Activated CD4-positive, alpha-beta T cell treated with anti-CD3 and anti-CD28 coated beads for 36 hours (primary cell): ENCODE measurements around the gene CALD1. TPM values are rescaled to one million over a fixed set of nuclear protein-coding genes. Genes with fewer than 3 reads are reported as not detected.

ENCODE experiments used
- ATAC-seq: fragments of 200-7000 bp; cut with Tn5 transposase; one replicate; pipeline ENCODE4 v1.10.0; 2021; ENCODE audit warnings: mild to moderate bottlenecking, moderate library complexity
- CTCF ChIA-PET: fragments of 350-600 bp; sonication (Branson Sonifier 250); formaldehyde crosslinking; loops from one replicate; lab custom pipeline; 2021; ENCODE audit warnings: antibody characterized with exemption; lab: Charles Lee
- POLR2A ChIA-PET: fragments of 350-600 bp; sonication (Branson Sonifier 250); formaldehyde crosslinking; loops from one replicate; lab custom pipeline; 2021; ENCODE audit warnings: antibody characterized with exemption, inconsistent platforms; lab: Charles Lee
- DNase-seq: peaks from one replicate; pipeline ENCODE4 v3.0.0-alpha.2; 2020
- H3K27ac Mint-ChIP-seq: one replicate; pipeline ENCODE4 v1.8.0; 2021; ENCODE audit warnings: mixed read lengths
- H3K27me3 Mint-ChIP-seq: one replicate; pipeline ENCODE4 v1.8.0; 2021; ENCODE audit warnings: mixed read lengths
- H3K36me3 Mint-ChIP-seq: one replicate; pipeline ENCODE4 v1.8.0; 2021; ENCODE audit warnings: low read depth, mixed read lengths
- H3K4me1 Mint-ChIP-seq: one replicate; pipeline ENCODE4 v1.8.0; 2021; ENCODE audit warnings: mixed read lengths
- H3K4me3 Mint-ChIP-seq: one replicate; pipeline ENCODE4 v1.8.0; 2021; ENCODE audit warnings: mild to moderate bottlenecking, moderate library complexity, mixed read lengths
- H3K9me3 Mint-ChIP-seq: one replicate; pipeline ENCODE4 v1.8.0; 2021; ENCODE audit warnings: low read depth, mixed read lengths
- intact Hi-C, 2 experiments: fragments of 100-400 bp; cut with DNase I in 1 of 2; cut with micrococcal nuclease in 1 of 2; formaldehyde crosslinking; loops; one replicate each; pipeline versions ENCODE4 v1.14.2 to v1.15.1; 2022 to 2024; cut with DNase I, micrococcal nuclease
- total RNA-seq, 2 experiments: library from RNA; stranded (reverse); gene quantifications; one replicate each; pipeline ENCODE4 v1.2.3, GENCODE V29; 2021

Gene CALD1
- total RNA-seq, 2 experiments from 2014 or later: 8.5 to 8.7 TPM

- ATAC-seq (no peak), DNase-seq (no peak)
- no peaks in the 10 kb centered on the region for H3K9me3 Mint-ChIP-seq
- ChIA-PET POLR2A (no interaction called here), CTCF (no interaction called here)
- intact Hi-C loops: no loop called here
- H3K27ac Mint-ChIP-seq: peak overlapping the region; percentile 56
- H3K4me1 Mint-ChIP-seq: peaks cover 16% of the 10 kb centered on the region
- no peak overlapping the region for H3K4me3 Mint-ChIP-seq
- peaks cover 2% of the 10 kb centered on the region for H3K27me3 Mint-ChIP-seq
- H3K36me3 Mint-ChIP-seq: no peaks in the 10 kb centered on the region
Observed at GRCh38 chr7:134932707-134933370, 153.4 kb downstream of the CALD1 start.

DNA sequence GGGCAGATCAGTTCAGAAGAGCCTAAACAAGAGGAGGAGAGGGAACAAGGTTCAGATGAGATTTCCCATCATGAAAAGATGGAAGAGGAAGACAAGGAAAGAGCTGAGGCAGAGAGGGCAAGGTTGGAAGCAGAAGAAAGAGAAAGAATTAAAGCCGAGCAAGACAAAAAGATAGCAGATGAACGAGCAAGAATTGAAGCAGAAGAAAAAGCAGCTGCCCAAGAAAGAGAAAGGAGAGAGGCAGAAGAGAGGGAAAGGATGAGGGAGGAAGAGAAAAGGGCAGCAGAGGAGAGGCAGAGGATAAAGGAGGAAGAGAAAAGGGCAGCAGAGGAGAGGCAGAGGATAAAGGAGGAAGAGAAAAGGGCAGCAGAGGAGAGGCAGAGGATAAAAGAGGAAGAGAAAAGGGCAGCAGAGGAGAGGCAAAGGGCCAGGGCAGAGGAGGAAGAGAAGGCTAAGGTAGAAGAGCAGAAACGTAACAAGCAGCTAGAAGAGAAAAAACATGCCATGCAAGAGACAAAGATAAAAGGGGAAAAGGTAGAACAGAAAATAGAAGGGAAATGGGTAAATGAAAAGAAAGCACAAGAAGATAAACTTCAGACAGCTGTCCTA, 154.1 kb downstream of the CALD1 start:
- peak overlapping the region; percentile 27 for H3K27ac Mint-ChIP-seq
- H3K4me3 Mint-ChIP-seq: no peak overlapping the region
- H3K27me3 Mint-ChIP-seq: peaks cover 2% of the 10 kb centered on the region
- intact Hi-C loops: no loop called here
- CTCF ChIA-PET: no interaction called here
- ATAC-seq (no peak), DNase-seq (no peak)
- H3K36me3 Mint-ChIP-seq: no peaks in the 10 kb centered on the region
- H3K4me1 Mint-ChIP-seq: peaks cover 16% of the 10 kb centered on the region
- POLR2A ChIA-PET: no interaction called here
- H3K9me3 Mint-ChIP-seq: no peaks in the 10 kb centered on the region

GRCh38 chr7:134935701-134936100, 156.3 kb downstream of the CALD1 start:
- H3K4me1 Mint-ChIP-seq: peaks cover 18% of the 10 kb centered on the region
- CTCF ChIA-PET: interaction anchor here (1.1 kb wide), 1 partner anchor 87 kb away, joined by 3 read pairs; no protein-coding TSS in a partner anchor
- no peak for ATAC-seq

DNA sequence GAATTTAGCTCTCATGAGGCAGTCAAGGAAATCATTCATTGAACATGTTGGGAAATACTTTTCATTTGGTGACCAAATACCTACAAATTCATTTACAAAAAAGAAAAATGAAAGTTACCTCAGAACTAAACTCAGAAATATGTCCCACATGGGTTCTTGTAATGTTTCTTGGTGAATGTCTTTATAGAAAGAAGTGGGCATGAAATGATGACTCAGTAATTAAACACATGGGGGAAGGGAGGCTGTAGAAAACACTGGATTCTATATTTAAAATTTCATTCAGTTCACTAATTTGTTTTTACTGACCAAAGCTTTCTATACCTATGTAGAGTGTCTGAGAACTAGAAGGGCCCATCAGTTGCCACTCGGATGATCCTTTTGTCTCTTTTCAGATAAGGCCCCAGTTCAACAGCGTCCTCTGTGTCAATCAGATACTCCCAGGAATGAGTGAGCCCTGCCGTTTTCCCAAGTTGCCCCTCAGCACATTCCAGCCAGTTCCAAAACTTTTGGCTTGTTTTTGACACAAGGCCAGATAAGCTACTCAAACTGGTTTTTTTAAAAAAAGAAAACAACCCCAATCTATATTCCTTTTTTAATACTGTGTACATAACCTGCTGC, 157.6 kb downstream of the CALD1 start:
- peaks cover 2% of the 10 kb centered on the region for H3K27me3 Mint-ChIP-seq
- no peak overlapping the region for H3K27ac Mint-ChIP-seq
- CTCF ChIA-PET: interaction anchor here (0.6 to 1.0 kb wide), 2 partner anchors 66 to 231 kb away, joined by 3 to 5 read pairs; no protein-coding TSS in a partner anchor
- DNase-seq (no peak), ATAC-seq (no peak)
- H3K36me3 Mint-ChIP-seq: no peaks in the 10 kb centered on the region
- H3K9me3 Mint-ChIP-seq: no peaks in the 10 kb centered on the region
- POLR2A ChIA-PET: no interaction called here
- H3K4me3 Mint-ChIP-seq: no peak overlapping the region
- peaks cover 20% of the 10 kb centered on the region for H3K4me1 Mint-ChIP-seq
- intact Hi-C loops: no loop called here

More at GRCh38 chr7:134935701-134936100, 156.3 kb downstream of the CALD1 start:
- intact Hi-C loops: no loop called here
- Mint-ChIP-seq H3K27ac (no peak overlapping the region), H3K27me3 (peaks cover 2% of the 10 kb centered on the region), H3K36me3 (no peaks in the 10 kb centered on the region), H3K4me3 (no peak overlapping the region), H3K9me3 (no peaks in the 10 kb centered on the region)
- no peak for DNase-seq
- POLR2A ChIA-PET: no interaction called here

DNA sequence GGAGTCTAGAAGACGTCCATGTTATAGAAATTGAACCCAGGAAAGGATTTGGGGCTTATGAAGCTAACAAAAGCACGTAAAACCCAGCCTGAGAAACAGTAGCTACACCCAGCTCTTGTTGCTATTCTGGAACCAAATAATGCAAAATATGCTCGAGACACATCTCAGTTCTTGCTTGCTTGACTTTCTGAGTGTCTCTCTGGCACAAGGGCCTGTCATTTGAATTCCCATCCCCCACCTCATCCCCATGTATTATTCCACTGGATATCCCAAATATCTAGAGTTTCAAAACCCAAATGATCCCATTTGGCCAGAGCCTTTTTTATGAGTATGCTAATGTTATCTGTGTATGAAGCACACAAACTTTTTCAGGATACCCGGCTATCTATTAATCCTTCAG, 158.7 kb downstream of the CALD1 start:
- intact Hi-C loops: no loop called here
- no peak overlapping the region for H3K4me3 Mint-ChIP-seq
- H3K27me3 Mint-ChIP-seq: peaks cover 2% of the 10 kb centered on the region
- no peak for ATAC-seq
- ChIA-PET CTCF (no interaction called here), POLR2A (no interaction called here)
- H3K4me1 Mint-ChIP-seq: peaks cover 15% of the 10 kb centered on the region
- no peak overlapping the region for H3K27ac Mint-ChIP-seq
- H3K9me3 Mint-ChIP-seq: no peaks in the 10 kb centered on the region
- no peak for DNase-seq
- H3K36me3 Mint-ChIP-seq: no peaks in the 10 kb centered on the region

DNA sequence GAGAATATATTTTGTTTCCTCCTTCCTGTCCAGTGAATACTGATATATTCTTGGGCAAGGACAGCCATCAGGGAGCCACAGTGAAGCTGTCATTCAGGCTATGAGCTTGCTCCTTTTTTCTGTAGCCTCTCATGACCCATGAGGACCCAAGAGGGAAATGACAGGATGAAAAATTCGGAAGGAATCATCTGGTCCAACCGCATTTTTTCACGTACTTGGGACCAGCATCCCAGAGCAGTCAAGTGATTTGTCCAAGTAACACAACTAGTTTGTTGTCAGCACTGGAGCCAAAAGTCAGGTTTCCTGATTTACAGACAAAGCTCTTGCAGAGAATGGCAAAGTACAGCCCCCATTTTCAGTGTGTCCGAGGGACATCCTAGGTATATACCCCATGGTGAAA, 159.7 kb downstream of the CALD1 start:
- ATAC-seq (no peak), DNase-seq (no peak)
- H3K9me3 Mint-ChIP-seq: no peaks in the 10 kb centered on the region
- H3K36me3 Mint-ChIP-seq: no peaks in the 10 kb centered on the region
- ChIA-PET POLR2A (no interaction called here), CTCF (no interaction called here)
- H3K4me1 Mint-ChIP-seq: peaks cover 10% of the 10 kb centered on the region
- H3K4me3 Mint-ChIP-seq: no peak overlapping the region
- intact Hi-C loops: no loop called here
- H3K27me3 Mint-ChIP-seq: no peaks in the 10 kb centered on the region
- H3K27ac Mint-ChIP-seq: no peak overlapping the region

DNA sequence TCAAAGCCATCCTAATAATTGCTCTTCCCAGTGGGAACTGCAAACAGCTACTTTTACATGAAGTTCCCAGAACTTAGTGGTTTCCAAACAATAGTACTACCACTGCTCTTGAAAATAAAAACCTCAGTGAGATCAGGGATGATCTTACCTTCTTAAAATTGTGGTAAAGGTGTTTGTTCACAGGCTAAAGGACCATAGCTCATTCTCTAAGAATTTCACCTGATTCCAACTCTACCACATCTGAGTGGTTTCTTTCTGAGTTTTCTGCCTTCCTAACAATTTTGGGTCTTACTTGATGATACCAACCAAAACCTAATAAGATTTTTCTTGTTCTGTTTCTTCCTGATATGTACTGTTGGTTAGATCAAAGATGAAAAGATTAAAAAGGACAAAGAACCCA, 161.3 kb downstream of the CALD1 start:
- CTCF ChIA-PET: interaction anchor here (0.7 kb wide), 1 partner anchor 22 kb away, joined by 3 read pairs; no protein-coding TSS in a partner anchor
- Mint-ChIP-seq H3K27me3 (no peaks in the 10 kb centered on the region), H3K27ac (no peak overlapping the region), H3K4me3 (no peak overlapping the region), H3K36me3 (no peaks in the 10 kb centered on the region), H3K4me1 (peaks cover 13% of the 10 kb centered on the region), H3K9me3 (no peaks in the 10 kb centered on the region)
- DNase-seq (no peak), ATAC-seq (no peak)
- POLR2A ChIA-PET: no interaction called here
- intact Hi-C loops: no loop called here

- POLR2A ChIA-PET: no interaction called here
- H3K27ac Mint-ChIP-seq: no peak overlapping the region
Observed at GRCh38 chr7:134941185-134941900, 161.9 kb downstream of the CALD1 start.

GRCh38 chr7:134941952-134942351, 162.5 kb downstream of the CALD1 start:
- H3K4me3 Mint-ChIP-seq: no peak overlapping the region

More at GRCh38 chr7:134941185-134941900, 161.9 kb downstream of the CALD1 start:
- CTCF ChIA-PET: interaction anchor here (0.7 to 2.7 kb wide), 3 partner anchors 14 to 308 kb away, joined by 3 to 10 read pairs (median 5); no protein-coding TSS in a partner anchor
- no peak for ATAC-seq
- no peaks in the 10 kb centered on the region for H3K36me3 Mint-ChIP-seq
- H3K4me1 Mint-ChIP-seq: peaks cover 18% of the 10 kb centered on the region
- DNase-seq: no peak
- no peak overlapping the region for H3K4me3 Mint-ChIP-seq
- intact Hi-C loops: no loop called here
- H3K27me3 Mint-ChIP-seq: no peaks in the 10 kb centered on the region
- H3K9me3 Mint-ChIP-seq: no peaks in the 10 kb centered on the region

DNA sequence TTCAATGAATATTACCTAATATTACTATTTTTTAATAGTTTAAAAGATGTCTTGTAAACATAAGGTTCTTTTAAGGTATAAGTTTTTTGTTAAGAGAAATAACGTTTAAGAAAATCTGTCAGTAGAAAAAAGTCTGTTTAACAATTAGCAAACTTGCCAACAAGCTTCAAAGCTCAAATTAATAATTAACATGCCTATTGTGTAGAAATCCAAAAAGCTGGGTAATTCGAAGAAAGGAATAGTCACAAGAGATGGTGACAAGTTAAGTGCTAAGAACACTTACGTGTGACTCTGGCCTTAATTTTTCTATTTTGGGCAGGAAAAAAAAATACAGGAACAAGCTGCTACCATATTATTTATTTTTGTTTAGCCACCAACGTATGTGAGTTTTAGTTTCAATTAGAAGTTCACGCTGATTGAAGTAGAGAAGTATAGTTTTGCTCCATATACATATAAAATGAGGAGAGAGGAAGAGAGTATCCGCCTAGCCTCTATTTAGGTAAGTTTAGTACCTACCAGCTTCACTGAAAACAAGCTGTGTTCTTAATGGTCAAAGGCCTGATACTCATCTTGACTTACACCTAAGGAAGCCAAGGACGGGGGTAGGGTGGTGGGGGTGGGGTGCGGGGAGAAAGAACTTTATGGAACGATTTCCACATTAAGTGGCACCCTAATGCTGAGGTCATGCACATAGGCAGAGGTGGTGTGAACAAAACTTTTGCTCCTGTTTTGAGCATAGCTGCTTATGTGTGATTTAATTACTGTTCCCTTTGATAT, 163.4 kb downstream of the CALD1 start:
- ChIA-PET POLR2A (interaction anchor here (0.6 kb wide), 1 partner anchor 20 kb away, joined by 3 read pairs; no protein-coding TSS in a partner anchor), CTCF (interaction anchor here (1.2 to 2.7 kb wide), 5 partner anchors 9 to 310 kb away, joined by 3 to 10 read pairs (median 5); no protein-coding TSS in a partner anchor)
- no peaks in the 10 kb centered on the region for H3K27me3 Mint-ChIP-seq
- no peak overlapping the region for H3K4me3 Mint-ChIP-seq
- H3K9me3 Mint-ChIP-seq: no peaks in the 10 kb centered on the region
- H3K36me3 Mint-ChIP-seq: no peaks in the 10 kb centered on the region
- no peak overlapping the region for H3K27ac Mint-ChIP-seq
- no peak for ATAC-seq
- intact Hi-C loops: no loop called here
- DNase-seq: no peak
- H3K4me1 Mint-ChIP-seq: peaks cover 18% of the 10 kb centered on the region

More at GRCh38 chr7:134941952-134942351, 162.5 kb downstream of the CALD1 start:
- Mint-ChIP-seq H3K4me1 (peaks cover 17% of the 10 kb centered on the region), H3K36me3 (no peaks in the 10 kb centered on the region), H3K9me3 (no peaks in the 10 kb centered on the region), H3K27me3 (no peaks in the 10 kb centered on the region), H3K27ac (no peak overlapping the region)
- intact Hi-C loops: no loop called here
- no peak for DNase-seq
- CTCF ChIA-PET: interaction anchor here (1.4 to 2.7 kb wide), 3 partner anchors 10 to 309 kb away, joined by 5 to 10 read pairs (median 6); no protein-coding TSS in a partner anchor
- POLR2A ChIA-PET: interaction anchor here (0.6 kb wide), 1 partner anchor 21 kb away, joined by 3 read pairs; no protein-coding TSS in a partner anchor
- ATAC-seq: no peak
